HCEC 1CT (cell line): ENCODE data around the gene ITPR3.
A peak's percentile ranks its signal among the peaks of the same experiment; 100 is the strongest.

Source experiments
- DNase-seq: peaks from one replicate; pipeline ENCODE4 v3.0.0-alpha.2; 2017

The ITPR3 gene

DNA sequence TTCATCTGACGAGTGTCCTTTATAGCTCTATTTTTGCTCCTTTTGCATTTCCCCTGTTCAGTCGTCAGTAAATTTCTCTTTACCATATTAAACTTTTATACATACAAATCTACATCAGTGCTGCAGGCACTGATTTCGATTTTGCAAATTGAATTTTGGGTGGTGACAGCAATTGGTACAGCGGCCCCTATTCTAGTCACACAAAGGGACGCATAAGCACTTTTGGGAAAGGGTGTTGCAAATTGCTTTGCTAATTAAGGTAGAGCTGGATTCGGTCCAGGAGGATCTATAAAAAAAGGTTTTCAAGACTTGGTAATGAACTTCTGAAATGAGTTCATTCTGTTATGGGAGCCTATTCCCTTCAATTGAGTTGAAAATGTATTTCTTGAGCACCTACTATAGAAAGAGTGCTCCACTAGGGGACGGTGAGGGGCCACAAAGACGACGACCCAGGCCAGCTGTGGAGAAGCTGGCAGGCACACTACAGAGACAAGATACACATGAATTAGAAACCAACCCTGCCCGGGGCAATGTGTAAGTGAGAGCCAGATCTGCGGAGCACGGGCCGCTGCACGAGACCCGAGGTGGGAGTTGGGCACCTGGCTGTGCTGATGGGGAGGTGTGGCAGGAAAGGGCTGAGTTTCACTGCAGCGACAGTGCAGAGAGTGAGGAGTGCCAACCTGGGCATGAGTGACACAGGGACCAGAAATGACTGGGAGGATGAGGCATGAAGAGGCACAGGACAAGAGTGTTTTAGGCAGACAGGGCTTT lies 85.0 kb downstream of the ITPR3 start:
- no peak for DNase-seq

DNA sequence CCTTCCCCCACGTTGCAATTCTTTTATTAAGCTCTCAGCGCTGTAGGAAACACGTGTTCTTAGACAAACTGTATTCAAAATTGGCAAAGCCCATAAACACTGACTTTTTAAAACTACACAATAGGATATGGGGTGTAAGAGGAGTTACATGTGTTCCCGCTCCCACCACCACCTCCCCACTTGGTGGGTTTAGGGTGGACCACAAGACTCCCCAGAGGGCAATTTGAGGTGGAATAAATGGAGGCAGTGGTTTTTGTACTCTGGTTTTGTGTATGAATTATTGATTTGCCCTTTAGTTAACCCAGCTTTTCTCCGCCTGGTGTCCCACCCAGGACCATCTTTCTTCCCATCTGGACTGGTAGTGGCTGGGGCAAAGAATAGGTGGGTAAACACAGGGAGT lies 86.6 kb downstream of the ITPR3 start:
- DNase-seq, result no peak

DNA sequence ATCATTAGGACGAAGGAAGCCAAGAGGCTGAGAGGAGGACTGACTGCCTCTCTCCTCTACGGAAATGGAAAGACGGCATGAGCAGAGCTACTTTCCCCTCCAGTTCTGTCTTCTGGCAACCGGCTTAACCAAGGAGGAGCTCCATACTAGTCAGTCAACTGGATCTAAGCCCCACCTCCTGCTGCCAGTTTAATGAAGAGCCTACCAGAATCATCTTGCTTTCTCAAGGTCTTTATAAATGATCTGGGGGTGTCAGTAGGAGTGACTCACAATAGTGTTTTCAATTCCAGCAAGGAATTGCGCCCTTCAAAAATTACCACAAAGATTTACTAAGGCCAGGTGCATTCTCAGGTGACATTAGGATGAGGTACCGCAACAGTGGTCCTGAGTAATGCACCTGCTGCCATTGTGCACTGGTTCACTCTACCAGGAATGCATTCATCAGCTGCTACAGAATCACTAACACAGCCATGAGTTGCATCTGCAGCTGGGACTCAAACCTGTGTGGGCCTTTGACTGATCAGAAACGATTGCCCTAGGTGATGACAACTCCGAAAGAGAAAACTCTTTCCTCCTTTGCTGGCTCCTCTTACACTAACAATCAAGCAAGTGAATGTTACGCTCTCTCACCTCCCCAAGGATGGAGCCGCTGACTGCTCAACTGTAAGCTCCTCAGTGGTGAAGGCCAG lies 87.5 kb downstream of the ITPR3 start:
- DNase-seq, result no peak

DNA sequence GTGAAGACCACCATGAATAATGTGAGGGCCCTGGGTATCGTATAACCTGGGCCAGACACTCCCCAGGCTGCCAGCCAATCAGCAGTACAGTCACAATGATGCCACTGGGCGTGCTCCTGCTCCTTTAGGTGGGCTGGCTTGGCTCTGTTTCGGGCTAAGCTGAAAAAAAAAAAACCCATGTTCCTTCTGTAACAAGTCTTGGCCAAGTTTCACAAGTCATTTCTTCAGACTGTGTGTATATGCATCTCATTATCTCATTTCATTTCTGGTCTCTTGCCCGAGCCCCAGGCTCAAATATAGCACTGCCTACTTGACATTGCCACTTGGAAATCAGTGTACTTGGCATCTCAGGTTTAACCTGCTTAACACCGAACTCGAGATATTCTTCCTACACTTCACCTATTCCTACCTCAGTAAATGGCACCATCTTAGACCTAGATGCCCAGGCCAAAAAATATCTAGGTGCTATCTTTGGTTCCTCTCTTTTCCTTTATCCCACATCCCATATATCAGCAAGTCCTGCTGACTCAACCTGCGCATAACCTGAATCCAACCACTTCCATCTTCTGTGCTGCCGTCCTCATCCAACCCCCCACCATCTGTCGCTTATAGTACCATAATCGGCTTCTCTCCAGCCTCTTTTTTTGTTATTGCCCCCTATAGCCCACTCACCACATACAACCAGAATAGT lies 88.6 kb downstream of the ITPR3 start:
- DNase-seq, result no peak

DNA sequence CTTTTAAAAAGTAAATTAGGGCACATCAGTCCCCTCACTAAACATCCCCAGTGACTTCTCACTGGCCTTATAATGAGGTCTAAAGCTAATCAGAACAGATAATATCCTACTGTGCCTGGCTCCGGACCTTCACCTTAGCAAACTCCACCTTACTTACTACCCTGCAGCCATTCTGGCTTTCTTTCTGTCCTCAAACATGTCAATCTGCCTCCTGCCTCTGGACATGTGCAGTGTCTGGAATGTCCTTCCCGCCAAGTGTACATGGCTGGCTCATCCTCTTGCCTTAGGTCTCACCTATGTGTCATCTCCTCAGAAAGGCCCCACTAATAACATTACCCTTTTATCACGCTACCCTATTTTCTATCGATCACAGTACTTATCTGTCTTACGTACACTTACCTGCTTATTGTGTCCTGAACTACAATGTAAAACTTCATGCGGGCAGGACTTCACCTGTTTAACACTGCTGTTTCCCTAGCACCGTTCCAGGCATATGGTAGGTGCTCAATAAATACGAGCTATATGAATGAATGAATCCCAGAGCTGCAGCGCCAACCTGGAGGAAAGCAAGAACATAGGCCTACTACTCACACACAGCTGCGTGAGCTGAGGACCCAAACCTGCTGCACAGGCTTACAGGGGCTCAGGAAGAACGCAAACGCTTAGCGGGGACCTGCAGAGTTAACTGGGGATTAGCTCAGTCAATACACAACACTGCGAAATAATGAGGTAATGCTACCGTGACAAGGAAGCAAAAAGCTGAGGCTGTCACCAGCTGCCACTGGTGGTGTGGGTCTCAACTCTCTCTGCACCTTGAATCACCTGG lies 89.4 kb downstream of the ITPR3 start:
- no peak for DNase-seq

DNA sequence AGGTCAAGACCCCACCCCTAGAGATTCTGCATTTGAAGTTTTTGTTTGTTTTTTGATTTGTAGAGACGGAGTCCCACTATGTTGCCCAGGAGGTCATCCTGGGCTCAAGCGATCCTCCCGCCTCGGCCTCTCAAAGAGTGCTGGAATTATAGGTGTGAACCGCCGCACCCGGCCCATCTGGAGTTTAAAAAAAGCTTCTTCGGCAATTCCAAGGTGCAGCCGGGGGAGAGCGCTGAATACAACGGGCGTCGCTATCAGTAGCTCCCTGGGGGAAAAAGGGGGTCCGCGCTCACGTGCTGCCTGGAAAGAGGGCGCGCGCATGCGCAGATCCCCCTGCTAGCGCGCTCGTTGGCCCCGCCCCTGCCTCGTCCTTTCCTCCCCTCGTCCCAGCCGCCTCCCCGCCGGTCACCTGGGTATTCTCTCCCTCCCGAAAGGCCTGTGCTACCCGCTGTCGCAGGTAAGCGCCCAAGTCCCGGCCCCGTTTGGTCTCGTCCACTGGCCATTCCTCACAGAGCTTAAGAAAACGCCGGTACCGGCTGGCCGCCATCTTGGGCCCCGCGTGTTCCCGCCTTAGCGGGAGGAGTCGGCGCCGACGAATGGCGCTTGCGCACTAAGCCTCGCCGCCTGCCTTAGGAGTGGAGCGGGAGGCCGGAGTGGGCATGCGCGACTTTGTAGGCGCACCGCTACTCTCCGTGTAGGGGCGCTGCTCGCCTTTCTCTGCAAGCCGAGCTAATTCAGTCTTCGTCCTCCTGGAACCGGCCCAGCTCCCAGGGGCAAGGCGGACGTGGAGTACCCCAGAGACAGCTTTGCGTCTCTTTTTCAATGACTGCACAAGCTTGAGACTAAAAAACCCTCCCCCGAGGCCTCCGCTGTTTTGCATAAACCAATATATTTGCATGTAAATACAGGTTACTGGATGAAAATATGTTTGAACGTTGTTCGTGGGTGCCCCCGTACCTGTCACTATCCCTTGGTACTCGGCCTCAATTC lies 90.3 kb downstream of the ITPR3 start, which contains the start of gene UQCC2:
Gene UQCC2, minus strand, starts transcription at position 561 of the 990 bp plus-strand sequence. Its CDS starts 14 bp downstream, at position 547.
- peak; percentile 94 for DNase-seq

DNA sequence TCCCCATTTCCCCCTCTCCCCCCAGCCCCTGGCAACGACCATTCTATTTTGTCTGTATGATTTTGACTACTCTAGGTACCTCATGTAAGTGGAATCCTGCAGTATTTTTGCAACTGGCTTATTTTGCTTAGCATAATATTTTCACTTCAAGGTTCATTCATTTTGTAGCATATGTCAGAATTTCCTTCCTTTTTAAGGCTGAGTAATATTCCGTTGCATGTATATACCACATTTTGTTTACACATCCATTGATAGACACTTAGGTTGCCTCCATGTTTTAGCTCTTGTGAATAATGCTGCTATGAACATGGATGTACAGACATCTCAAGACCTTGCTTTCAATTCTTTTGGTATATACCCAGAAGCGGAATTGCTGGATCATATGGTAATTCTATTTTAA lies 91.8 kb downstream of the ITPR3 start:
- DNase-seq, result no peak

DNA sequence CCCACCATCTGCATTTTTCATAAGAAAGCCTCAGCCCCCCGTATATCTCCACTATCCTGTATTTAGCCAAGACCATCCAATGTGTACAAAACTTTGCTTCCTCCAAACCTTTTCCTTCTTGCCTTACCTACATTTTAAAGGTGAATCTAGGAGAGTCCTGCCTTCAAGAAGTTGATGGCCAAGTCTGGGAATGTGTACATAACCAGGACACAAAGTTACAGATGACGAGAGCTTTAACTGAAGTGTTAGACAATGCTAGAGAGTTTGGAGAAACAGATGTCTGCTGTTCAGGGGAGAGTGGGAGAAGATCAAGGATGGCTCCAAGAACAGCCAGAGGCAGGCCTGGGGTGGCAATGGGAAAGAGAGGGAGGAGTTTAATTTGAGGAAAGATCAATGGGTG lies 92.7 kb downstream of the ITPR3 start:
- DNase-seq, result no peak

DNA sequence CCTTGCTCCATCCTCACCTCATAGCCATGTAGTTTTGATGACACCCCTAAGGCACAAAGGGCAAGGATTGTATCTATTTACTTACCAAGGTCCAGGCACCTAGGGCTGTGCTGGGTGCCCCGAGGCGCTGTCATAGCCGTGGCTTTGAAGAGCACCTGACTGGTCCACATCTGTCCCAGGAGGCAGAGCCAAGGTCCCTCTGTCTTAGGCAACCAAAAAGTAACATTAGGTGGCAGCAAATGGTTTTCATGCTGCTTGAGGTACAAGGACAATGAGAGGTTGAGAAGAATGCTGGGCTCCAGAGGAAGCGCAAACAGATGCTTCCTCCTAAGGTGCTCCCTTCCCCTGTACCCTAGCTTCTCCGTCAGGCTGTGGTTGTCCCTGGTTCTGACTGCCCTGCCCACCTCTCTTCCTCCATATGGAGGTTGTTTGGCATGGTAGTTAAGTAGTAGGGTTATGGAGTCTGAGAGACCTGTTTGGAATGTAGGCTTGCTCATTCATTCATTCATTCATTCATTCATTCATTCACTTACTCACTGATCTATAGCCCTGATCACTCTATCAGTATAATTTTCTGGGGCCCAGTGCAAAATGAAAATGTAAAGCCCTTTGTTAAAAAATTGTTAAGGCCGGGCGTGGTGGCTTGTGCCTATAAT lies 93.4 kb downstream of the ITPR3 start:
- no peak for DNase-seq

DNA sequence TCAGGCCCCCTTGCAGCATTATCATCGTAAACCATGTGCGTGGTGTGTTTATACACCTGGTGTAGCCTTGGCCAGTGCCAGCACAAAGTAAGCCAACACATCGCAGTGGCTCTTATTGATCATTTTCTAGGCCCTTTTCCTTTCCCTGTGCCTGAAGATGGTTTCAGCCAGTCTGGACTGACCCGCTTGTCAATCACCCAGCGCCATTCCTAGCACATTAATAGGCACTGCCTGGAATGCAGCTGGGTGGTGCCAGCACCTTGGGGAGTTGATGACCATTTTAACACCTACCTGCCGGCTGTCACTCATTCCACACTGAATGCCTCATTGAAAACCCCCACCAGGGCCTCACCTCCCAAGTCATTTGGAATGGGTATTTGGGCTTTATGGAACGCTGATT lies 95.3 kb downstream of the ITPR3 start:
- no peak for DNase-seq

DNA sequence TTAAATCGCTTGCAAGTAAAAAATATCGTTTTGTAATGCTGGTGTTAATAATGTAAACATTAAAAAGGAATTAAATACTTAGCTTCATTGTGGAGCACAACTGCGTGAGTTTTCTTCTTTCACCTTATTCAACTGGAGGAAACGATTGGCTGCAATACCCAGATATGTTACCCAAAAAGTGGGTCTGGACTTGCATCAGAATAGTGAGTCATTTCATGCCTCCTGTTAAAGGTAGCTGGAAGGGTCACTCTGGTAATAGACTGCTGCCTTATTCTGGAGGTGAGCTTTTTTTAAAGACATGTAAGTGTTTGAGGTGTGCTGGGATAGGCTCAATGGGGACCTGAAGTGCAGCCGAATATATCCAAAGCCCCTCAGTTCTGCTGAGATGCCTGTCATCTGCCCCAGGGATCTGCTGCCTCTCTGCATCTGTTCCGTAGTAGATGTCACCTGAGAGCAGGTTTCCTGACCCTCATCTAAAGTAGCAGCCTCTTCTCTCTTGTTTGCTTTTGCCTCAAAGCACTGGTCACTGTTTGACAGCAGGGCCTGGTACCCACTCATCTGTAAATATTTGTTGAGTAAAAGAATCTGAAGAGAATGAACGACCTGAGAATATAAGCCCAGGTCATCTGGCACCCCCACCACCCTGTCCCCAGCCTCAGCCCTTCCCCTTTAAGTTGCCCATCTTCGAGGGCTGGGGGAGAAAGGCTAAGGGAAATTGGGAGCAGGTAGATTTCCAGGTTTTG lies 95.9 kb downstream of the ITPR3 start:
- no peak for DNase-seq

DNA sequence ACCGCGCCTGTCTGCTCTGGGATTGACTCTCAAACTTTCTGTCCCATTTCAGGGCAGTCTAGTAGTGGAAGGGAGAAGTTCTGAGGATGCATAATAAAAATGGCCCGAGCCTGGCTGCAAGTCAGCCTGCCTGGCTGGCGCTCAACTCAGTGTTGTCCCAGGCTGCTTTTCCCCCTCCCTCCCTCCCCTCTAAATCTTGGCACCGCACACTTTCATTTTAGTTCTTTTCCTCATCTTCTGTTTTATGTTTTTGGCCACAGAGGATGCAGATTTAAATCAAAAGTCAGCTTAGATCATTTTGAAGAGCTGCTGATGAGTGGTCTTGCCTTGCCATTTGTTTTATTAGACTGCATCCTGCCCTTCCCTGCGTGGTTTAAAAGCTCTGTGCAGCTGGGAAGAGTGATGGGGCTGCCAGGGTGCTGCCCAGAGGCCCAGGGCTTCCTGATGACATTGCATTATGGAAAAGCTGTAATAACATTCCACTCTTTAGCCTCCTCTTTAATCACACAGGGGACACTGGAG lies 96.9 kb downstream of the ITPR3 start:
- DNase-seq, result no peak

DNA sequence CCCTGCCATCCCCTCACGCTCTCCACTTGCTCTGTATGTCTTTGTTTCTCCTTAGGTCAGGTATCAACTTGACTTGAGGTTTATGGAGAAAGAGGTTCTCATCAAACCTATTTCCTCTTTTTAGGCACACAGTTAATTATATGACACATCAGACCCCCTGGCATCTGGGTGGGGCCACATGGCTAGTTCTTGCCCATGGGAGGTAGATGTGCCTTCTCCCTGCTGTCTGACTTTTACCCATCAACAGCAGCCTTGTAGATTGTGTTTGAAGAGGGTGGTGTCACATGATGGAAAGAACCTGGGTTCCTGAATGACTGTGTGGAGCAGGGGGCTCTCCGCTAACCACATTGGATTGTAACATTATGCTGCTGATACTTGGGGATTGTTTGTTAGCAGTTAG lies 97.6 kb downstream of the ITPR3 start:
- DNase-seq, result no peak

DNA sequence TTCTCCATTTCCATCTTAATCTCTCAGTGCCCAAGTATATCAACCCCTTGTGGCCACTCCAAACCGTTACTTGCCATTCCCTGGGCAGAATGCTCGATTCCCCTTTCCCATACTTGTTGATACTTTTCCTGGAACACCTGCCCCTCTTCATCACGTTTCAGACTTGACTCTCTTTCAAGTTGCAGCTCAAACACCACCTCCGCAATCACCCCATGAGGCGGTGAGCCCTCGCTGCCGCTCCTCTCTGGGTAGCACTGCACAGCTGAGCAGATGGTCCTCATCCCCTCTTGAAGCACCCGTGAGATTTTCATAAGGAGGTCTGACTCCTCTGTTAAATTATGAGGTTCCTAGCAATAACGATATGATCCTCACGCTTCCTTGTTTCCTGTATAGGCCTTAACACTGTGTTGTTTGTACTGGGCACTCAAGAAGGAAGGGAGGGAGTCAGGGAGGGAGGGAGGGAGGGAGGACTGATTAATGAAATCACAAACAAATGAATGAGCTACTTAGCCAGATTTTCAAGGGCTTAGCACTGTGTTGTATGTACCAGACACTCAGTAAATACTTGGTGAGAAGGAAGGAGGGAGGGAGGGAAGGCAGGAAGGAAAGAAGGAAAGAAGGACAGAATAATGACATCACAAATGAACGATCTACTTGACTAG lies 98.3 kb downstream of the ITPR3 start:
- no peak for DNase-seq

DNA sequence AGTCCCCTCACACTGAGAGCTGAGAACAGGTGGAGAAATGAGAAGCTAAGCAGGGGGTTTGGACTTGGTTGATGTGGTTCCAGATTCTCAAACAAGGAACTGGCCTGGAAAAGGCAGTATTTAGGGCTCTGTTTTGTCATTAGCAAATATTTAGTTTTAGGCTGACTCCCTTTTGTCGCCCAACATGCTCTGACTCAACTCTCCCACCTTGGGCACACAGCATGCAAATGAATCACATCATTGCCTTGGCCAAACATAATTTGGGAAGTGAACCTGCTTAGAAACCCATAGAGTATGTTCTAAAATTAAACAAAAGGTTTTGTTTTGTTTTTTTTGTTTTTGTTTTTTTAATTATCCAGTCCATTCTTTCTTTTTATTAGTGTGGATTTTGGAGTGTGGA lies 99.9 kb downstream of the ITPR3 start:
- DNase-seq, result no peak

DNA sequence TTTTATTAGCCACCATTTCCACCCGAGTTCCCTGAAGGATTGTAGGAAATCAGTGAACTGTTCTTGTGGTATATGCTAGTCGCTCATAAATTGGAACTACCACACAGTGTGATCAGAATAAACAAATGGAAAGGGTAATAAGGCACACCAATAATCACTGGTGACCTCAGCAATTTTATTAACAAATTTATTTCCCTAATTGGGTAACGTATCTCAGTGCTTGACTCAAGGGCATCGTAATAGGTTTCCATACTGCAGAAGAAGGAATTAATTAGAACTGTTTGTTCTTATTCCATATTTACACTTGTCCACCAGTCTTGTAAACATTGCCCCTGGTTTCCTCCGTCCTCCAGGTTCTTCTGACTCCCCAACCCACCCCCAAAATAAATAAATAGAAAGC lies 100.4 kb downstream of the ITPR3 start:
- no peak for DNase-seq

DNA sequence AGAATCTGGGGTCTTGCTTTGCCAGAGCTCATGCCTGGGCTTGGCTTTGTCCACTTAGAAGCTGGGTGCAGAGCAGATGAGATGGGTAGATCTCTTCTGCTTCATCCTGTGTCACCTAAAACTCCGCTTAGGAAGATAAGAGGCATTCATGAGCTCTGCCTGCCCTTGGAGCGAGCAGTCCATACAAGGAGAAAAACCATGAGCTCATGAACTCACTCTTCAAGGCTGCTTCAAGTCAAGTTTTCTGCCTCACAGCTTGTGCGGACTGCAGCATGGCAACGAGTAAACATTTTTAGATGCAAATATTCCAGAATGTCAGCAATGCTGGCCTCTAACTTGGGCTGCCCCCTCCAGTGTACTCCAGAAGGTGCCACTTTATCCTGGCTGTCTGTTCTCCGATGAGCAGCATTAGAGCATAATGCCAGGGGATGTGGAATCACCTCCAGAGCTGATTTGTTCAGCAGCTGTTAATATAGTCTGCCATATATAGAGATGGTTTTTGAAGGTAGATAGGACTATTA lies 101.0 kb downstream of the ITPR3 start:
- no peak for DNase-seq

DNA sequence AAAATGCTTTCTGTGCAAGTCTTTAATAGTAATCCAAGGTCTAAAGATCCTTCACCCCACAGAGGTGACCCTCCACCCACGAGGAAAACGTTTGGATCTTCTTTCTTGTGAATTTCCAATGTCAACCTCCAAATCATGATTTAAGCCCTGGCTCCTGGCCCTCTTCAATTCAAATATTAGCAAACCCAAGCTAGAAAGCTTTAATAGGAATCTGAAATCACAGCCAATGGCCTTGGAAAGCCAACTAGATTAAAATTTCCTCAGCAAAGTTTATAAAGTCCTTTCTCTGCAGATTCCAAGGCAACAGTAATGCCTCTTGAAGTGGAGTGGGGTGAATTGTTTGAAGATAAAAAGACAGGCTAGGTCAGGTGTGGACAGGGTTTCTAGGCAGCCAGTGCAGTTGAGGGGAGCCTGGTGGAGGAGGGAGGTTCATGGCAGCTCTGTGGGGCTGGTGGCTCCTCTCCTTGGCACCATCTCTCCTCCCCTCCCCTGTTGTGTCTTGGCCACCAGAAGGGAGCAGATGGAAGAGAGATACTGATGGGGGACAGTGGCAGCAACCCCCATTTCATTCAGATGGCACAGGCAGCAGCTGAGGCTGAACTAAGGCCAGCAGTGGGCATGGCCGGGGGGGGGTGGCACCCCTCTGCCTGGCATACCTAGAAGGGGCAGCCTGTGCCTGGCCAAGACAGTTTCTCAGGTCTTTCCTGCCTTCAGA lies 102.4 kb downstream of the ITPR3 start:
- DNase-seq, result no peak
